GM10266 (cell line): ENCODE results near the gene CHPF.
A peak's percentile ranks its signal among the peaks of the same experiment; 100 is the strongest.

Experiments used
- DNase-seq: peaks from one replicate; pipeline ENCODE4 v3.0.0; 2012; ENCODE audit errors: extremely low spot score
- CTCF ChIP-seq: IDR thresholded peaks from 2 replicates; pipeline ENCODE4 v1.5.1; 2012; ENCODE audit warnings: mild to moderate bottlenecking, low read depth; ENCODE audit not compliant: control insufficient read depth, insufficient read depth; ENCODE audit errors: missing control alignments

CHPF gene

GRCh38 chr2:219576505-219577388 is 33.1 kb upstream of the CHPF start:
- no peak for TF ChIP-seq CTCF
- DNase-seq, result no peak

- no peak for TF ChIP-seq CTCF
- no peak for DNase-seq
Observed at GRCh38 chr2:219575566-219576504, 32.2 kb upstream of the CHPF start.

GRCh38 chr2:219574484-219575311 is 31.1 kb upstream of the CHPF start:
- TF ChIP-seq CTCF, result no peak
- DNase-seq, result peak; percentile 6

- no peak for TF ChIP-seq CTCF
- DNase-seq, result no peak
Observed at GRCh38 chr2:219573166-219573565, 29.6 kb upstream of the CHPF start.

GRCh38 chr2:219572237-219573001 is 28.8 kb upstream of the CHPF start, which contains the start of gene INHA:
INHA (plus strand) TSS chr2:219572310; CDS start chr2:219572375, 65 bp downstream.
- no peak for TF ChIP-seq CTCF
- DNase-seq, result peak; percentile 19

- peak; percentile 23 for DNase-seq
- no peak for TF ChIP-seq CTCF
Observed at GRCh38 chr2:219571311-219572236, 28.0 kb upstream of the CHPF start, which contains the start of gene OBSL1. OBSL1 (minus strand) TSS chr2:219571539; CDS start chr2:219571232, 307 bp downstream.
